CD4-positive, alpha-beta T cell (primary cell): ENCODE measurements around the gene PDE8A. TPM values are rescaled to one million over a fixed set of nuclear protein-coding genes. Genes with fewer than 3 reads are reported as not detected.

Experiments
- ATAC-seq: fragments of 200-7000 bp; cut with Tn5 transposase; one replicate; pipeline ENCODE4 v1.10.0; 2022; ENCODE audit warnings: mild to moderate bottlenecking; ENCODE audit not compliant: poor library complexity
- CTCF ChIA-PET: fragments of 350-600 bp; sonication (Branson Sonifier 250); formaldehyde crosslinking; loops from one replicate; lab custom pipeline; 2021; ENCODE audit warnings: antibody characterized with exemption, inconsistent platforms; lab: Charles Lee
- POLR2A ChIA-PET: fragments of 350-600 bp; sonication (Branson Sonifier 250); formaldehyde crosslinking; loops from one replicate; lab custom pipeline; 2021; ENCODE audit warnings: antibody characterized with exemption, inconsistent platforms; lab: Charles Lee
- DNase-seq, 14 experiments: peaks; one replicate each; pipeline ENCODE4 v3.0.0-alpha.2; 2013 to 2020; ENCODE audit warnings: mixed read lengths in 2 of 14
- H3K27ac ChIP-seq, 2 donors: one replicate each; pipeline versions ENCODE4 v1.5.1 to v1.7.0; 2013; ENCODE audit warnings: low read length in 2 of 2, low read depth in 1 of 2, mild to moderate bottlenecking in 1 of 2
- H3K27me3 ChIP-seq, 2 experiments: 1 replicate in 1 of 2; 2 replicates in 1 of 2; pipeline versions ENCODE4 v1.6.1 to v1.7.0; 2013; ENCODE audit warnings: low read length in 2 of 2, control low read depth in 1 of 2, mild to moderate bottlenecking in 1 of 2, moderate library complexity in 1 of 2; ENCODE audit not compliant: insufficient read depth in 2 of 2, control insufficient read depth in 1 of 2
- H3K36me3 ChIP-seq: one replicate; pipeline ENCODE4 v1.6.1; 2013; ENCODE audit warnings: low read length, control low read depth; ENCODE audit not compliant: insufficient read depth
- H3K4me1 ChIP-seq: one replicate; pipeline ENCODE4 v1.6.1; 2013; ENCODE audit warnings: low read length, control low read depth; ENCODE audit not compliant: insufficient read depth
- H3K4me3 ChIP-seq: one replicate; pipeline ENCODE4 v1.5.1; 2013; ENCODE audit warnings: mild to moderate bottlenecking, low read length, moderate library complexity
- H3K9me3 ChIP-seq, 2 experiments: 1 replicate in 1 of 2; 2 replicates in 1 of 2; pipeline versions ENCODE4 v1.6.1 to v1.7.0; 2013; ENCODE audit warnings: low read length in 2 of 2, mild to moderate bottlenecking in 2 of 2, control low read depth in 1 of 2, moderate library complexity in 1 of 2; ENCODE audit not compliant: control insufficient read depth in 1 of 2, insufficient read depth in 1 of 2
- H3K27ac Mint-ChIP-seq: one replicate; pipeline ENCODE4 v1.8.0; 2020; ENCODE audit warnings: mixed read lengths
- H3K27me3 Mint-ChIP-seq: one replicate; pipeline ENCODE4 v1.8.0; 2021; ENCODE audit warnings: mixed read lengths
- H3K36me3 Mint-ChIP-seq: one replicate; pipeline ENCODE4 v1.8.0; 2021; ENCODE audit warnings: low read depth, mixed read lengths
- H3K4me1 Mint-ChIP-seq: one replicate; pipeline ENCODE4 v1.8.0; 2021; ENCODE audit warnings: low read depth, mixed read lengths
- H3K4me3 Mint-ChIP-seq: one replicate; pipeline ENCODE4 v1.8.0; 2020; ENCODE audit warnings: mild to moderate bottlenecking, mixed read lengths
- H3K9me3 Mint-ChIP-seq: one replicate; pipeline ENCODE4 v1.8.0; 2020; ENCODE audit warnings: mixed read lengths
- intact Hi-C, 2 experiments: fragments of 100-400 bp; cut with DNase I in 1 of 2; cut with micrococcal nuclease in 1 of 2; formaldehyde crosslinking; loops; one replicate each; pipeline versions ENCODE4 v1.15.1 to v1.9.0; 2023 to 2025; cut with DNase I, micrococcal nuclease
- total RNA-seq, 174 experiments: library from RNA in 2 of 174; stranded (reverse) in 2 of 174; gene quantifications; one replicate each; pipeline ENCODE4 v1.2.3 and lab custom pipeline; 2021 to 2026
- TF ChIP-seq, protein P1 (sequence below): fragments of 200-600 bp; IDR thresholded peaks from one replicate; pipeline ENCODE4 v1.8.0; 2022; ENCODE audit warnings: antibody characterized with exemption, mild to moderate bottlenecking

The PDE8A gene
- total RNA-seq, 2 experiments from 2014 or later: 29.8 to 34.3 TPM

DNA sequence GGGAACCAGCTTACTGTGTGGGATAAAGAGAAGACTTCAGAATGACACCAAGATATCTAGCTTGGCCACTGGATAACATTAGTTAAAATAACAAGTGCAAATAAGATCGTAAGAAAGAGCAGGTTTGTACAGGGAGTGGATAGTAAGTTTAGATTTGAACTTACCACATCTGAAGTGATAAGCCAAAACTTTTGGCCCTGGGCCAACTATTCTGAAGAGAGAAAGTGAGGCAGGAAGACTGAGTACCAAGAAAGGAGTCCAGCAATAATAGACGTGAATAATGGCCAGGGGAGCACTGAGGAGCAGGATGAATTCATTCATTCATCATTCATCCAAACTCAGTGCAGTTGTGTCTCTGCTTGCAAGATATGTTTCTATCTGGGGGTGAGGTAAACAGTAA, 122.9 kb downstream of the PDE8A start:
- Histone ChIP-seq H3K36me3 (peaks cover 4% of the 10 kb centered on the region), H3K27me3 (no peaks in the 10 kb centered on the region), H3K27ac (no peak overlapping the region), H3K9me3 (no peaks in the 10 kb centered on the region), H3K4me3 (no peak overlapping the region), H3K4me1 (peaks cover 7% of the 10 kb centered on the region)
- ChIA-PET POLR2A (no interaction called here), CTCF (no interaction called here)
- no peaks in the 10 kb centered on the region for H3K9me3 Mint-ChIP-seq
- no peaks in the 10 kb centered on the region for H3K27me3 Mint-ChIP-seq
- no peak for ATAC-seq
- H3K4me3 Mint-ChIP-seq: no peak overlapping the region
- H3K36me3 Mint-ChIP-seq: peaks cover 12% of the 10 kb centered on the region
- DNase-seq: no peak
- no peak overlapping the region for H3K27ac Mint-ChIP-seq
- H3K4me1 Mint-ChIP-seq: peaks cover 8% of the 10 kb centered on the region
- intact Hi-C loops: no loop called here
- TF ChIP-seq, protein P1, sequence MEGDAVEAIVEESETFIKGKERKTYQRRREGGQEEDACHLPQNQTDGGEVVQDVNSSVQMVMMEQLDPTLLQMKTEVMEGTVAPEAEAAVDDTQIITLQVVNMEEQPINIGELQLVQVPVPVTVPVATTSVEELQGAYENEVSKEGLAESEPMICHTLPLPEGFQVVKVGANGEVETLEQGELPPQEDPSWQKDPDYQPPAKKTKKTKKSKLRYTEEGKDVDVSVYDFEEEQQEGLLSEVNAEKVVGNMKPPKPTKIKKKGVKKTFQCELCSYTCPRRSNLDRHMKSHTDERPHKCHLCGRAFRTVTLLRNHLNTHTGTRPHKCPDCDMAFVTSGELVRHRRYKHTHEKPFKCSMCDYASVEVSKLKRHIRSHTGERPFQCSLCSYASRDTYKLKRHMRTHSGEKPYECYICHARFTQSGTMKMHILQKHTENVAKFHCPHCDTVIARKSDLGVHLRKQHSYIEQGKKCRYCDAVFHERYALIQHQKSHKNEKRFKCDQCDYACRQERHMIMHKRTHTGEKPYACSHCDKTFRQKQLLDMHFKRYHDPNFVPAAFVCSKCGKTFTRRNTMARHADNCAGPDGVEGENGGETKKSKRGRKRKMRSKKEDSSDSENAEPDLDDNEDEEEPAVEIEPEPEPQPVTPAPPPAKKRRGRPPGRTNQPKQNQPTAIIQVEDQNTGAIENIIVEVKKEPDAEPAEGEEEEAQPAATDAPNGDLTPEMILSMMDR: no peak

DNA sequence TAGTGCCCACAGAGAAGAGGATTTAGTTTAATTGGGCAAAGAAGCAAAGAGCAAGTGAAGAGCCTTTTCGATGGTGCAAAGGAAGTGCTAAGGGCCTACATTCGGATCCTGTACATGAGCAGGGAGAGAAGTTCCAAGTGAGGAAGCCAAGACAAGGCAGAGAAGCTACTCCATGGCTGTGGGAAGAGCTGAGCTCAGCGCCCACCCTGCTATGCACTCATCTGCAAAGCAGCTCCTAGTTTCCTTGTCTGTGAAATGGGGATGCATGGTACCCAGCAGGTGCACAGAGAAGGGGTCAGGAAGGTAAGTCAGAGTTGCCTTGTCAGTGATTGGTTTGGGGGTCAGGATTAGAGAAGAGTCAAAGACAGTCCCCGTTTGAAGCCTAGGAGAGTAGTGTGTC, 126.5 kb downstream of the PDE8A start:
- H3K36me3 Mint-ChIP-seq: peaks cover 8% of the 10 kb centered on the region
- no peak for ATAC-seq
- intact Hi-C loops: no loop called here
- peaks cover 4% of the 10 kb centered on the region for H3K4me1 Mint-ChIP-seq
- ChIA-PET CTCF (no interaction called here), POLR2A (no interaction called here)
- Histone ChIP-seq H3K4me1 (no peaks in the 10 kb centered on the region), H3K4me3 (no peak overlapping the region), H3K27ac (no peak overlapping the region), H3K27me3 (no peaks in the 10 kb centered on the region), H3K9me3 (no peaks in the 10 kb centered on the region), H3K36me3 (peaks cover 8% of the 10 kb centered on the region)
- H3K27me3 Mint-ChIP-seq: no peaks in the 10 kb centered on the region
- H3K27ac Mint-ChIP-seq: no peak overlapping the region
- no peaks in the 10 kb centered on the region for H3K9me3 Mint-ChIP-seq
- no peak for DNase-seq
- H3K4me3 Mint-ChIP-seq: no peak overlapping the region
- TF ChIP-seq, protein P1: no peak

DNA sequence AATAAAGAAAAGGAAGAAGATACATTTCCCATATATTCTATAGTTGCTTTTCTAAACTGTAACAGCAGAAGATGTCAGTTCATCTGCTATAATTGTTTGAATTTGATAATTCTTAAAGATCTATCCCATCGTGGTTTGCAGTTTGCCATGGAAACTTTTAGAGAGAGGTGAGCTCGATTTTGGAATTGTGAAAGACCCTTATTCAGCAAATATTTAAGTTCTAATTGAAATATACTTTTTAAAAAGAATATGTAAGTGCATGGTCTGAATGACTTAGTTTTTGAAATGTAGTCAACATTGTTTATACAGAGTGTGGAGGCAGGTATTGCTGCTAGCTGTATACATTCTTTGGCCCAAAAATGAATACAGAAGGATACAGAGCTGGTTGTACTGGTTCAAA, 127.7 kb downstream of the PDE8A start:
- Histone ChIP-seq H3K9me3 (no peaks in the 10 kb centered on the region), H3K36me3 (peaks cover 14% of the 10 kb centered on the region), H3K27me3 (no peaks in the 10 kb centered on the region), H3K4me1 (no peaks in the 10 kb centered on the region), H3K4me3 (no peak overlapping the region), H3K27ac (no peak overlapping the region)
- CTCF ChIA-PET: no interaction called here
- POLR2A ChIA-PET: no interaction called here
- no peaks in the 10 kb centered on the region for H3K27me3 Mint-ChIP-seq
- peaks cover 20% of the 10 kb centered on the region for H3K36me3 Mint-ChIP-seq
- H3K4me1 Mint-ChIP-seq: no peaks in the 10 kb centered on the region
- intact Hi-C loops: no loop called here
- H3K9me3 Mint-ChIP-seq: no peaks in the 10 kb centered on the region
- H3K27ac Mint-ChIP-seq: no peak overlapping the region
- DNase-seq: no peak
- ATAC-seq: no peak
- TF ChIP-seq, protein P1: no peak
- H3K4me3 Mint-ChIP-seq: no peak overlapping the region
